Limb (tissue), 2 donors: ENCODE measurements around the gene SCGB1A1.
A peak's percentile ranks its signal among the peaks of the same experiment; 100 is the strongest.

Experiments
- DNase-seq, 2 donors: peaks; one replicate each; pipeline ENCODE4 v3.0.0-alpha.2; 2016; ENCODE audit errors: extremely low spot score in 2 of 2

SCGB1A1 gene

DNA sequence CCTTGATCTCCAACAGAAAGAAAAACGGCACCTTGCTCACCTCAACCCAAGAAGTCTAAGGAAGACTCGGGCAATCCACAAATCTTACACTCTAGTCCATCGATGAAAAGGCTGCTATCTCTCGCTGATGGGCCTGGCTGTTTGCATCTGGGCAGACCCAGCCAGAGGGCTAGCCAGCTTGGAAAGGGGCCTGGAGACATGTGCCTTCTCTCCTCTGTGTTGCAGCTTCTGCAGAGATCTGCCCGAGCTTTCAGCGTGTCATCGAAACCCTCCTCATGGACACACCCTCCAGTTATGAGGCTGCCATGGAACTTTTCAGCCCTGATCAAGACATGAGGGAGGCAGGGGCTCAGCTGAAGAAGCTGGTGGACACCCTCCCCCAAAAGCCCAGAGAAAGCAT lies 3.2 kb downstream of the SCGB1A1 start:
- no peak for DNase-seq

- no peak for DNase-seq
Measured at GRCh38 chr11:62423012-62423411, 4.2 kb downstream of the SCGB1A1 start.

DNA sequence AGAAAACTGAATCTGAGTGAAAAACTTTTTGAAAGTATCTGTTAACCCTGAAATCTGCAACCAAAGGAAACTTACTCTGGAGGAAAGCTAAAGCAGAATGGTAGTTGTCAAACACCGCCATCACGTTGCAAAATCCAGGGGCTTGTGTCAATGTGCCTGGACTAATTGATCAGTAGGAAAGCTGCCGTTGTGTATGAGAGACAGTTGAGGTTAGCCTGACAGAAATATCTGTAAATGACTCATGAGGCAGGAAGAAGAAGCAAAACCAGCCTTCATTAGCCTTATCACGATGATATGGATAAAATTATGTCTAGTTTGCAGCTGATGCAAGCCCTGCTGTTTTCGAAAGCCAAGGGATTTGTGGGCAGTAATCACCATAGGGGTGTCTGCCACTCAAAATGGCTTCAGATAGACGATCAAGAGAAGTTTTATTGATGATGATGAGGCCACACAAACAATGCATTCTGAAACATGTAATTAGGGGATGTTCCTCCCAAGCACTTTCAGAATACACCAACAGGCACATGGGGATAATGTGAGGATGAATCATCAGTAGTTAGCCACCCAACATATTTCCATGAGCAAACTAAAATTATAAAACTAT lies 8.9 kb downstream of the SCGB1A1 start:
- DNase-seq: no peak

- no peak for DNase-seq
Measured at GRCh38 chr11:62428871-62429560, 10.2 kb downstream of the SCGB1A1 start.

- DNase-seq: peak in 1 of 2 donors; percentile 43
Measured at GRCh38 chr11:62430425-62430824, 11.6 kb downstream of the SCGB1A1 start.

DNA sequence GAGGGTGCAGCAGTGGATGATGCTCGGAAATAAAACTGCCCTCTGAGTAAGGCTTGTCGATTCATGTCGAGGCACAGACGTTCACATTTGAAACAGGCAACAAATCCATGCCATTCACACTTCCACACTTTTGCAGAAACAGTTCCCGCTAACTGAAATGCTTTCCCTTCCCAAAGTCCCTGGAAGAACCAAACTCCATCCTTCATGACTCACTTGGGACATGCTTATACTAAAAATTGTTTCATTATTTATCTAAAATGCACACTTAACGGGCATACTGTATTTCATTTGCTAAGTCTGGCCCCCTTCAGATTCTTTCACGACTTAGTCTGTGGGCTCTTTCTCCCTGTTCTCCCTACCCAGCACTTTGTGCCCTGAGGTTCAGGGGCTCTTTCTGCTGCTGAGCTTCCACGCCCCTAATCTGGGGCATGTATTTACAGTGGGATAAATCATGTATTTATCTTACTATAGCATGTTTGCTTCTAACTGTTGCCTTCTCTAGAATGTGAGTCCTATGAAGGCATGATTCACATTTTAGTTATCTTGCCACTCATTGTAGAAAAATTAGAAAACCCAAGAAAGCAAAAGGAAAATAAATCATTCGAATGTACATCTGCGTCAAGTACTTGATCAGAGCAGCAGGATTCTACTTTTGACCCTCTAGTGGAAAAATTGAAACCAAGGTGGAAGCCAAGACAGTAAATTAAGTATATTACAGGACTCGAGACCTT lies 12.5 kb downstream of the SCGB1A1 start:
- no peak for DNase-seq

GRCh38 chr11:62432695-62433094 lies 13.9 kb downstream of the SCGB1A1 start:
- no peak for DNase-seq

DNA sequence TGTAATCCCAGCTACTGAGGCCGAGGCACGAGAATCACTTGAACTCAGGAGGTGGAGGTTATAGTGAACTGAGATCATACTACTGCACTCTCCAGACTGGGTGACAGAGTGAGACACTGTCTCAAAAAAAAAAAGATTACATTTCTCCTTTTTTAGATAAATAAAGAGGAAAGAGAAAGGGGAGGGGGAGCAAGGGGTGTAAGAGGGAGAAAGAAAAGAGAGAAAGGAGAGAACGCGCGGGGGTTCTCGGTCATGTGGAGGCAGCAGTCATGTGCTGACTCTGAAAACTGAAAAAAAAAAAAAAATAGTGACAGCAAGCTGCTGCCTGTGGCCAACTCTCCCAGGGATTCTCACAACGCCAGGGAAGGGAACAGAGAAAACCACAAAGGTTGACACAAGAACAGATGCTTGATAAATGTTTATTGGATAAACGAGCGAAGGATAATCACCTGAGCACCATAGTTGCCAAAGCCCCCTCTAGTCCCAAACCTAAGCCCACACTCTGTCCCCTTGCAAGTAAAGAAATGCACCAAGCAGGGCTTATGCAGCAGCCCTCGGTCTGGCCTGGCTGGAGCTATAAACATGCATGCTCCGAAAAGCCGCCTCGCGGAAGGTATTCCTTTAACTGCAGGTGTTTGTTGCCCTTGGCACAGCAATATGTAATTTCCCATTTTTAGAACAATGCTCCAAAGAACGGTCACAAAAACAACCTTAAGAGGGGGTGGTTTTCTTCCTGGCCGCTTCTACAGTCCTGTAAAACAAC lies 14.5 kb downstream of the SCGB1A1 start:
- DNase-seq: no peak

DNA sequence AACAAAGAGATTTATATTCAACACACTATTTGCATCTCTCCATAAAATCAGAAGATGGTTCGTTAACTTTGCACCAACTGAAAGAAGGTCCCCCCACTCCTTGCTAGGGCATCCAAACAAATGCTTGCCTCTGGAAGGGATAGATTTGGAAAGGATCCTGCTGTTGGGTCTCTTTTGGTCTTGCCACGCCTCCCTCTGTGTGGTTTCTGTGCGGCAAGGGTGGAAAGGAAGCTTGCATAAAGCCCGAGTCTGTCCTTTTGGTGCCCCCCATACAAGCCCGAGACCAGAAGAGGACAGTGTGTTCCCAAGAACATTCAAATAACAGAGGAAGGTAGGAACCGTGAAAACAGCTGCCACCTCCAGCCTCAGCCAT lies 15.1 kb downstream of the SCGB1A1 start:
- no peak for DNase-seq

DNA sequence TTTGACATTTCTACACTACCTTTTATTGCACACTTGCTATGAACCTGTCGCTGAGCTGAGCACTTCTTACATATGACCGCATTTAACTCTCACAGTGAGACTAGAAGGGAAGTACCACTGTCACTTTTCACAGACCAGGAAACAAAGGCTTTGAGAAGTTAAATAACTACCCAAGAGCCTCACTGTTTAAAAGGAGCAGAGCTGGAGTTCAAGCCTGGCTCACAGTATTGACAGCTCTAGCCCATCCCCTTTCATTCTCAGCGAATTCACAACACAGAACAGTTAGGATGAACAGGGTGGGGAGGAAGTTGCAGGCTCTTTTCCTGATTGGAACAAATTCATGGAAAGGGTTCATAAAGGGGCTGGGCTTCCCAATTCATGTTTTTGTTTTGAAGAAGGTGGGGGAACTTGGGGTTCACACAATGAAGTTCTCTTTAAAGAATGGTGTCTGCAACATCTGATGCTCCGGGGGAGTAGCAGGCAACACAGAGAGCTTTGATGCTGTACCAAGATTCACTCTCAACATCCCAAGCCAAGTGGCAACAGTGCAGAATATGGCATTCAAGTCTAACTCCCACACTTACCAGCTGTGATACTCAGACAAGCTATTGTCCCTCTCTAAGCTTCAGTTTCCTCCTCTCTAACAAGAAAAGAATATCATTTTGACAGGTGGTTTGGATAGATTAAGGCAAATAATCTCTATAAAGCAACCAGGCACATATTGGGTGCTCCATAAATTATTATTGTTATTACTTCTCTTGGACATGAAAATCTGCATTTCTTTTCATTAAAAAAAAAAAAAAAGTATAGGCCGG lies 17.2 kb downstream of the SCGB1A1 start:
- DNase-seq: no peak

GRCh38 chr11:62437616-62438015 lies 18.8 kb downstream of the SCGB1A1 start:
- no peak for DNase-seq

DNA sequence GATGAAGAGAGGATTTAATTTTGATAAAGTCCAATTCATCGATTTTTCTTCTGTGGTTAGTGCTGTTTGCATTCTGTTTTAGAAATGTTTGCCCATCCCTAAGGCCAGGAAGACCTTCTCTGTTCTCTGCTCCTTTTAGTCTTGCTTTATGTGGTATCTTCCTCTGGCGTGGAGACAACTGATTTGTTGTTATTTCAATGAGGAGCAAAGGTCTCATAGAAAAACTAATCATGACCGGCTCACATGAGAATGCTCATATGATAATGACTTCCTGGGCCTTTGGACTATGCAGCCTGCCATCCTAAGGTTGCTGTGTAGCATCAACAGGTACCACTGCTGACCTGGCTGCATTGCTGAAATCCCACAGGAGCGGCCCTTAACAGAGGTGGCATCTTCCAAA lies 19.8 kb downstream of the SCGB1A1 start:
- no peak for DNase-seq

DNA sequence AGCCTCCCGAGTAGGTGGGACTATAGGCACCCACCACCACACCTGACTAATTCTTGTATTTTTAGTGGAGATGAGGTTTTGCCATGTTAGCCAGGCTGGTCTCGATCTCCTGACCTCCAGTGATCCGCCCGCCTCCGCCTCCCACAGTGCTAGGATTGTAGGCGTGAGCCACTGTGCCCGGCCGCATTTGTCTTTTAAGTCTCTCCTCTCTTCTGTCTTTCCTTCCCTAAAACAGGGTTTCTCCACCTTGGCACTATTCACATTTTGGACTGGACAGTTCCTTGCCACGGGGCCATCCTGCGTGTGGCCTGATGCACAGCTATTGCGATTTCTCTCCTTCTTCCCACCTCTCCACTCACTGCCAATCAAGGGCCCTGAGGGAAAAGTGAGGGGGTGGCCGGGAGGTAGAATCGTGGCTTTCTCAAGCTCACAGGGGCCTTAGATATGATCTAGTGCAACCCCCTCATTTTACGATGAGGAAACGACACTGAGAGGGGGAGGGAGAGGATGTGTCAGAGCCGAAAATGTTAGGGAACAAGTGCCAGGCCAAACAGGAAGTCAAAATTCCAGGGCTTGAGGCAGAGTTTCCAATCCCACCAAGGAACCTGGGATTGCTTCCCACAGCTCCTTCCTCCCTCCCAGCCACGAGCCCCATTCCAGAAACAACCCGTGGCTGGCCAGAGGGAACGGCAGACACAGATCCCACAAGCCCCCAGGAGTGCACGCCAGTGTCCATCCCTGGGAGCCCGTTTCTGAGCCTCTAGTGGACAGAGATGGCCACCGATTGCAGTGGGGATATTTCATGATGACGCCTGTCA lies 21.2 kb downstream of the SCGB1A1 start:
- DNase-seq: peak; percentile 43 to 70

DNA sequence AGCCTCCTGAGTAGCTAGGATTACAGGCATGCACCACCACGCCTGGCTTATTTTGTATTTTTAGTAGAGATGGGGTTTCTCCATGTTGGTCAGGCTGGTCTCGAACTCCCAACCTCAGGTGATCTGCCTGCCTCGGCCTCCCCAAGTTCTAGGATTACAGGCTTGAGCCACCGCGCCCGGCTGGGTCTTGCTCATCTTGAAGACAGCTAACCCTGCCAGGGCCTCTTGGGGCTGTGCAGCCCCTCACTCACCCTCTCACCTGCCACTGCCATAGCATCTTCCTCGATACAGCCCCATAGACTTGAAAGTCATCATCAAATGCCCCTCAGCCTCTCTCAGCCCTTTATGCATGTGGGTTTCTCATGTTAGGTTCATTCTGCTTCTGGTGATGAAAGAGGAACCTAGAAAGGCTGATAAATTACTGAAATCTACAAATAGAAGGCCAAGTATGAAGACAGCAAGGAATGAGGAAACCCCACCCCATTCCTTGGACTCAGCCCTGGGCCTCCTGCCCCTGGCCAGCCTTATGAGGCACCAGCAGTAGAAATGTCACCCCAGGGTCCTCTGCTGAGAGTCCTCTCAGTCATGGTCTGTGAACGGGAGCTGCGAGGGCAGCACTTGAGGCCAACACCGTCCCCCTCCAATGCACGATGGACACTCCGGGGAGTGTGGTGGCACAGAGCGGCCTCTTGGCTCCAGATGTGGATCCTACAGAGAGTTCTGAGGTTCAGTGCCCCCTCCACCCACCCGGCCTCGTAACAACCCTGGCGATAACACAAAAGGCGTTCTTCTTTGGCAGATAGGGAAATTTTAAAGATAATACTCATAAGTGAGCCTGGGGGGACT lies 24.8 kb downstream of the SCGB1A1 start:
- no peak for DNase-seq

GRCh38 chr11:62444236-62444833 lies 25.5 kb downstream of the SCGB1A1 start:
- peak in 1 of 2 donors; percentile 45 for DNase-seq

GRCh38 chr11:62444835-62445234 lies 26.0 kb downstream of the SCGB1A1 start:
- DNase-seq: no peak

DNA sequence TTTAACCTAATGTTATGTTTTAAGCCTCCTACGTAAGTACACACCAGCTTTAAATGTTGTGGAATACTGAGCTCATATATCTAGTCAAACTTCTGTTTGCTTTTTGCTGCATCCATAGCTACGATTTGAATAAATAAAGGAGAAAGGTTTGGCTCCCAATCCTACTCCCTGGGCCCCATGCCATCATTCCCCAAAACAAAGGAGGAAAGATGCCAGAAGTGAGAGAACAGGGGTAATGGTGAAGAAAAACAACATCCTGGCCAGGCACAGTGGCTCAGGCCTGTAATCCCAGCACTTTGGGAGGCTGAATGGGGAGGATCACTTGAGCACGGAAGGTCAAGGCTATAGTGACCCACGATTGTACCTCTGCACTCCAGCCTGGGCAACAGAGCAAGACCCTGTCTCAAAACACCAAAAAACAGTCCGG lies 26.5 kb downstream of the SCGB1A1 start:
- DNase-seq: peak; percentile 68 to 78

DNA sequence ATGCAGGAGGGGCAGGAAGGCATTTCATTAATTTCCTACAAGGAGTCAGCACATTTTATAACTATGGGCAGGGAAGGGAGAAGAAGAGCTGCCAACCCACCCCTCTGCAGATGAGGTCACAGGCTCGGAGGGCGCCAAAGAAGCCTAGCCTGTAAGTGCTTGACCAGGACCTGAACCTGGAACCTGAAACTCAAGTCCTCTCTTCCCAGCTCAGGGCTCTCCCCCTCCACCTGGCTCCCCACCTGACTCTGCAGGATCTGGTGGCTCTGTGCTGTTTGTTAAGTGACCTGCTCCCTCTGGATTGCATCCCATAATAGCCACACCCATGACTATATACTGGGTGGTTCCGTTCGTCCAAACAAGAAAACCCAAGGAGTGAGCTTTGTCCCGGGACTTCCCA lies 27.3 kb downstream of the SCGB1A1 start:
- no peak for DNase-seq

DNA sequence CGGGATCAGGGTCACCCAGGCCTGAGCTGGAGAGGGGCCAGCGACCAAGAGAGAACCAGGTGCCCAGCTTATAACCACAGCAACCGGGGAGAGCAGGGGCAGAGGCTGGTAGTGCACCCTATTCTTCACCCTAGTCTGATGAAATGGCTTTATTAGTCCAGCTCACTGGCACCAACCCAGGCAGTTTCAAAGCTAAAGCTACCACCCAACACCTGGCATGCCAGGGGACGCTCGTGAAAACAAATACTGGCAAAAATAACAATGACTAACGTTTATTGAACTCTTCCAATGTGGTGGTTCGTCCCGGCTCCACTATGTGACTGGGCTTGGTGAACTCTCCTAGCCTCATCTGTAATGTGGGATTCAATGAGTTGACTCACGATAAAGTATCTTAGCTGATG lies 30.6 kb downstream of the SCGB1A1 start:
- no peak for DNase-seq
